Measurements from ENCODE around the gene UBE2E2.

The UBE2E2 gene

GRCh38 chr3:23192816-23193215, 10.3 kb upstream of the UBE2E2 start:
- no peak for DNase-seq (ENCODE audit: low read depth in 1 of 2, low spot score in 1 of 2)

GRCh38 chr3:23193831-23194230, 9.3 kb upstream of the UBE2E2 start:
- no peak for DNase-seq (ENCODE audit: low read depth in 1 of 2, low spot score in 1 of 2)

- no peak for DNase-seq (ENCODE audit: low read depth in 1 of 2, low spot score in 1 of 2)
Observed at GRCh38 chr3:23198801-23199200, 4.3 kb upstream of the UBE2E2 start.

GRCh38 chr3:23199649-23200048, 3.5 kb upstream of the UBE2E2 start:
- DNase-seq (ENCODE audit: low read depth in 1 of 2, low spot score in 1 of 2): no peak

GRCh38 chr3:23201154-23201838, 1.8 kb upstream of the UBE2E2 start:
- no peak for DNase-seq (ENCODE audit: low read depth in 1 of 2, low spot score in 1 of 2)

- no peak for DNase-seq (ENCODE audit: low read depth in 1 of 2, low spot score in 1 of 2)
Observed at GRCh38 chr3:23202203-23202920, 765 bp upstream of the UBE2E2 start.

GRCh38 chr3:23203708-23204330, 692 bp downstream of the UBE2E2 start:
- DNase-seq (ENCODE audit: low read depth in 1 of 2, low spot score in 1 of 2): no peak

- DNase-seq (ENCODE audit: low read depth in 1 of 2, low spot score in 1 of 2): no peak
Observed at GRCh38 chr3:23206366-23206765, 3.2 kb downstream of the UBE2E2 start.

GRCh38 chr3:23209103-23209502, 6.0 kb downstream of the UBE2E2 start:
- no peak for DNase-seq (ENCODE audit: low read depth in 1 of 2, low spot score in 1 of 2)

GRCh38 chr3:23209747-23210487, 6.8 kb downstream of the UBE2E2 start:
- DNase-seq (ENCODE audit: low read depth in 1 of 2, low spot score in 1 of 2): no peak

GRCh38 chr3:23213813-23214212, 10.7 kb downstream of the UBE2E2 start:
- no peak for DNase-seq (ENCODE audit: low read depth in 1 of 2, low spot score in 1 of 2)

- DNase-seq (ENCODE audit: low read depth in 1 of 2, low spot score in 1 of 2): no peak
Observed at GRCh38 chr3:23217872-23218554, 14.9 kb downstream of the UBE2E2 start.

GRCh38 chr3:23219117-23219516, 16.0 kb downstream of the UBE2E2 start:
- no peak for DNase-seq (ENCODE audit: low read depth in 1 of 2, low spot score in 1 of 2)

GRCh38 chr3:23219552-23219951, 16.4 kb downstream of the UBE2E2 start:
- no peak for DNase-seq (ENCODE audit: low read depth in 1 of 2, low spot score in 1 of 2)

GRCh38 chr3:23221136-23221535, 18.0 kb downstream of the UBE2E2 start:
- no peak for DNase-seq (ENCODE audit: low read depth in 1 of 2, low spot score in 1 of 2)

GRCh38 chr3:23232016-23232415, 28.9 kb downstream of the UBE2E2 start:
- no peak for DNase-seq (ENCODE audit: low read depth in 1 of 2, low spot score in 1 of 2)

GRCh38 chr3:23232854-23233253, 29.7 kb downstream of the UBE2E2 start:
- no peak for DNase-seq (ENCODE audit: low read depth in 1 of 2, low spot score in 1 of 2)

GRCh38 chr3:23235264-23235663, 32.1 kb downstream of the UBE2E2 start:
- DNase-seq (ENCODE audit: low read depth in 1 of 2, low spot score in 1 of 2): no peak

- no peak for DNase-seq (ENCODE audit: low read depth in 1 of 2, low spot score in 1 of 2)
Observed at GRCh38 chr3:23236890-23237289, 33.8 kb downstream of the UBE2E2 start.

GRCh38 chr3:23238156-23238555, 35.0 kb downstream of the UBE2E2 start:
- no peak for DNase-seq (ENCODE audit: low read depth in 1 of 2, low spot score in 1 of 2)

- no peak for DNase-seq (ENCODE audit: low read depth in 1 of 2, low spot score in 1 of 2)
Observed at GRCh38 chr3:23238578-23238977, 35.5 kb downstream of the UBE2E2 start.
